ENCODE data around the gene NR1H3. TPM values are rescaled to one million over a fixed set of nuclear protein-coding genes. Genes with fewer than 3 reads are reported as not detected.

The NR1H3 gene
- total and polyA plus RNA-seq, 2 donors (not counting 1 experiment from before 2014, with no cell fraction given) = 21.3 to 56.3 TPM

DNA sequence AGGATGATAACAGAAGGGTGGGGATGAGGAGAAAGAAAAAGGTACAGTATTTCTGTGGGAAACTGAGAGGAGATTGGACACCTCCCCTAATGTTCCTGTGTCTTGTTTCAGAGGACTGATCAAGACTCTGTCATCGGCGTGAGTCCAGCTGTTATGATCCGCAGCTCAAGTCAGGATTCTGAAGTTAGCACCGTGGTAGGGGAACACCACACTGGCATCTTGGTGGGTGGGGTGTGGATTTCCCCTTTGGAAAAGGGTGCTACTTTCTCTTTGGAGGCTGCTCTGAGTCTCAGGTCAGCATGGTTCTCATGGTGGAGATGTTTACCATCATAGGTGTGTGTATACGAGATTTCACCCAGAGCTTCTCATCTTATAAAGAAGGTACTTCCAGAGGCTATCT is 37.6 kb downstream of the NR1H3 start:
- no peak for TF ChIP-seq EZH2 (IDR thresholded peaks at IDR 0.05; ENCODE audit: low read length, missing control alignments)
- TF ChIP-seq, protein P1, sequence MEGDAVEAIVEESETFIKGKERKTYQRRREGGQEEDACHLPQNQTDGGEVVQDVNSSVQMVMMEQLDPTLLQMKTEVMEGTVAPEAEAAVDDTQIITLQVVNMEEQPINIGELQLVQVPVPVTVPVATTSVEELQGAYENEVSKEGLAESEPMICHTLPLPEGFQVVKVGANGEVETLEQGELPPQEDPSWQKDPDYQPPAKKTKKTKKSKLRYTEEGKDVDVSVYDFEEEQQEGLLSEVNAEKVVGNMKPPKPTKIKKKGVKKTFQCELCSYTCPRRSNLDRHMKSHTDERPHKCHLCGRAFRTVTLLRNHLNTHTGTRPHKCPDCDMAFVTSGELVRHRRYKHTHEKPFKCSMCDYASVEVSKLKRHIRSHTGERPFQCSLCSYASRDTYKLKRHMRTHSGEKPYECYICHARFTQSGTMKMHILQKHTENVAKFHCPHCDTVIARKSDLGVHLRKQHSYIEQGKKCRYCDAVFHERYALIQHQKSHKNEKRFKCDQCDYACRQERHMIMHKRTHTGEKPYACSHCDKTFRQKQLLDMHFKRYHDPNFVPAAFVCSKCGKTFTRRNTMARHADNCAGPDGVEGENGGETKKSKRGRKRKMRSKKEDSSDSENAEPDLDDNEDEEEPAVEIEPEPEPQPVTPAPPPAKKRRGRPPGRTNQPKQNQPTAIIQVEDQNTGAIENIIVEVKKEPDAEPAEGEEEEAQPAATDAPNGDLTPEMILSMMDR (conservative IDR thresholded peaks at IDR 0.05 in 1 of 2, IDR thresholded peaks at IDR 0.05 in 1 of 2; ENCODE audit: low read depth in 1 of 2, low read length in 2 of 2) = no peak
- H3K4me1 ChIP-seq (ENCODE audit: control insufficient read depth, extremely low read depth, insufficient read depth, low read length) = no peaks in the 10 kb centered on the region
- H3K79me2 ChIP-seq (ENCODE audit: control insufficient read depth, insufficient read depth, low read length) = no peaks in the 10 kb centered on the region
- DNase-seq (ENCODE audit: low read depth in 2 of 2) = no peak
- no peak overlapping the region for H2AFZ ChIP-seq (ENCODE audit: low read length)
- H3K27me3 ChIP-seq (ENCODE audit: control insufficient read depth, insufficient read depth, low read length) = no peaks in the 10 kb centered on the region
- no peaks in the 10 kb centered on the region for H4K20me1 ChIP-seq (ENCODE audit: control insufficient read depth, extremely low read depth, insufficient read depth, low read length)
- H3K27ac ChIP-seq (ENCODE audit: insufficient read depth, low read length) = no peak overlapping the region
- peaks cover 4% of the 10 kb centered on the region for H3K36me3 ChIP-seq (ENCODE audit: control insufficient read depth, insufficient read depth, low read length)
- no peaks in the 10 kb centered on the region for H3K9me3 ChIP-seq (ENCODE audit: control insufficient read depth, insufficient read depth, low read depth, low read length)
- H3K9ac ChIP-seq (ENCODE audit: insufficient read depth, low read length) = no peak overlapping the region
- H3K4me2 ChIP-seq (ENCODE audit: extremely low read depth, insufficient read depth, low read length) = no peak overlapping the region
- no peak overlapping the region for H3K4me3 ChIP-seq (replicated peaks in 1 of 4; ENCODE audit: control extremely low read depth in 1 of 4, insufficient read depth in 1 of 4, low read depth in 3 of 4, low read length in 4 of 4)

DNA sequence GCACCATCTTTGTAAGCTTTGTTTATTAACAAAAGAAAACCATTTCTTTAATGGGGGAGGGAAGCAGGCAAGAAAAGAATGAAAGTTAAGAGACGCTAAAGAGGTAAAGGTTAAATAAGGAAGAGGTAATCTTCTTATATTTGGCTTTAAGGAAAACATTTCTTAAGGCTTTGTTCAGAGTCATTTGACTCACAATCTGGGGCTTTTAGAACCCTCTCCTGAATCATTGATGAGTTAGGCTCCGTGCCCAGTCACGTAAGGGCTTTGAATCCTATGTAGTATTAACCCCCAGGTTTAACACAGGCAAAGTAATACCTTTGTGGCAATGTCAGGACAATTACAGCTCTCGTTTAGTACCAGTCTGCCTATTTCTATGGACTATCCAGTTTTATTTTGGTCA is 38.2 kb downstream of the NR1H3 start:
- no peaks in the 10 kb centered on the region for H3K9me3 ChIP-seq (ENCODE audit: control insufficient read depth, insufficient read depth, low read depth, low read length)
- no peaks in the 10 kb centered on the region for H4K20me1 ChIP-seq (ENCODE audit: control insufficient read depth, extremely low read depth, insufficient read depth, low read length)
- DNase-seq (ENCODE audit: low read depth in 2 of 2) = peak in 1 of 2 donors; percentile 18
- no peak overlapping the region for H3K4me2 ChIP-seq (ENCODE audit: extremely low read depth, insufficient read depth, low read length)
- H3K4me3 ChIP-seq (replicated peaks in 1 of 4; ENCODE audit: control extremely low read depth in 1 of 4, insufficient read depth in 1 of 4, low read depth in 3 of 4, low read length in 4 of 4) = no peak overlapping the region
- TF ChIP-seq, protein P1 (conservative IDR thresholded peaks at IDR 0.05 in 1 of 2, IDR thresholded peaks at IDR 0.05 in 1 of 2; ENCODE audit: low read depth in 1 of 2, low read length in 2 of 2) = no peak
- TF ChIP-seq EZH2 (IDR thresholded peaks at IDR 0.05; ENCODE audit: low read length, missing control alignments) = no peak
- no peaks in the 10 kb centered on the region for H3K79me2 ChIP-seq (ENCODE audit: control insufficient read depth, insufficient read depth, low read length)
- no peak overlapping the region for H2AFZ ChIP-seq (ENCODE audit: low read length)
- no peak overlapping the region for H3K9ac ChIP-seq (ENCODE audit: insufficient read depth, low read length)
- H3K27ac ChIP-seq (ENCODE audit: insufficient read depth, low read length) = no peak overlapping the region
- no peaks in the 10 kb centered on the region for H3K27me3 ChIP-seq (ENCODE audit: control insufficient read depth, insufficient read depth, low read length)
- H3K4me1 ChIP-seq (ENCODE audit: control insufficient read depth, extremely low read depth, insufficient read depth, low read length) = no peaks in the 10 kb centered on the region
- peaks cover 4% of the 10 kb centered on the region for H3K36me3 ChIP-seq (ENCODE audit: control insufficient read depth, insufficient read depth, low read length)

DNA sequence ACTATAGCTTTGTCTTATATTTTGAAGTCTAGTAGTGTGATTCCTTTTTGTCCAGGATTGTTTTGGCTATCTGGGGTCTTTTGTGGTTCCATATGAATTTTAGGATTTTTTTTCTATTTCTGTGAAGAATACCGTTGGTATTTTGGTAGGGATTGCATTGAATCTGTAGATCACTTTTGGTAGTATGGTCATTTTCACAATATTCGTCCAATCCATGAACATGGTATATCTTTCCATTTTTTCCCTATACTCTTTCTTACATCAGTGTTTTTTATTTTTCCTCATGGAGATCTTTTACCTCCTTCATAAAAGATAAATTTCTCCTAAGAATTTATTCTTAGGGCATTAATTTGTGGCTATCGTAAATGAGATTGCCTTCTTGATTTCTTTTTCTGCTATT is 41.3 kb downstream of the NR1H3 start:
- no peak overlapping the region for H3K27ac ChIP-seq (ENCODE audit: insufficient read depth, low read length)
- DNase-seq (ENCODE audit: low read depth in 2 of 2) = no peak
- H3K4me2 ChIP-seq (ENCODE audit: extremely low read depth, insufficient read depth, low read length) = no peak overlapping the region
- TF ChIP-seq, protein P1 (conservative IDR thresholded peaks at IDR 0.05 in 1 of 2, IDR thresholded peaks at IDR 0.05 in 1 of 2; ENCODE audit: low read depth in 1 of 2, low read length in 2 of 2) = no peak
- TF ChIP-seq EZH2 (IDR thresholded peaks at IDR 0.05; ENCODE audit: low read length, missing control alignments) = no peak
- peaks cover 4% of the 10 kb centered on the region for H3K36me3 ChIP-seq (ENCODE audit: control insufficient read depth, insufficient read depth, low read length)
- H3K4me1 ChIP-seq (ENCODE audit: control insufficient read depth, extremely low read depth, insufficient read depth, low read length) = no peaks in the 10 kb centered on the region
- H3K9me3 ChIP-seq (ENCODE audit: control insufficient read depth, insufficient read depth, low read depth, low read length) = no peaks in the 10 kb centered on the region
- H3K4me3 ChIP-seq (replicated peaks in 1 of 4; ENCODE audit: control extremely low read depth in 1 of 4, insufficient read depth in 1 of 4, low read depth in 3 of 4, low read length in 4 of 4) = no peak overlapping the region
- H3K27me3 ChIP-seq (ENCODE audit: control insufficient read depth, insufficient read depth, low read length) = no peaks in the 10 kb centered on the region
- no peaks in the 10 kb centered on the region for H3K79me2 ChIP-seq (ENCODE audit: control insufficient read depth, insufficient read depth, low read length)
- H4K20me1 ChIP-seq (ENCODE audit: control insufficient read depth, extremely low read depth, insufficient read depth, low read length) = no peaks in the 10 kb centered on the region
- no peak overlapping the region for H2AFZ ChIP-seq (ENCODE audit: low read length)
- H3K9ac ChIP-seq (ENCODE audit: insufficient read depth, low read length) = no peak overlapping the region

Data from fibroblast of lung (primary cell).